KG1 (cell line): Measurements from ENCODE around the gene PLXNA1.

Experiments
- DNase-seq: peaks from one replicate; lab custom pipeline; 2025; lab: John Stamatoyannopoulos, UW

Gene PLXNA1

GRCh38 chr3:127018306-127018828, 35.5 kb downstream of the PLXNA1 start:
- DNase-seq = no peak

DNA sequence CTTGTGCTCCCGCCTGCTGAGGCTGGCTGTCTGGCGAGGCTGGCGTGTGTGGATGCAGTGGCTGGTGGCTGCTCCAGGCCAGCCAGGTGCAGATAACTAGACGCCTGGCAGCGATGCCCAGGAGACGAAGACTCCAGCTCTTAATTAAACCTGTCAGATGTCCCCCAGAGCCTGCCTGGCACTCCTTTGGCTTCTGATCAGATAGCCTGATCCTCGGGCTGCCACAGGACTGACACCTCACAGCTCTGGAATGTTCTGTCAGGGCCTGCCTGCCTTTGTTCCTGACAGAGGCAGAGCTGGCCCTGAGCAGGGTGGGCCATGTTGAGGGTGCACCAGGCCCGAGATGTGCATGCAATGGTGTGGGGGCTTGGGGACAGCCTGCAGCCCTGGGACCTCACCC, 36.5 kb downstream of the PLXNA1 start:
- DNase-seq = no peak

DNA sequence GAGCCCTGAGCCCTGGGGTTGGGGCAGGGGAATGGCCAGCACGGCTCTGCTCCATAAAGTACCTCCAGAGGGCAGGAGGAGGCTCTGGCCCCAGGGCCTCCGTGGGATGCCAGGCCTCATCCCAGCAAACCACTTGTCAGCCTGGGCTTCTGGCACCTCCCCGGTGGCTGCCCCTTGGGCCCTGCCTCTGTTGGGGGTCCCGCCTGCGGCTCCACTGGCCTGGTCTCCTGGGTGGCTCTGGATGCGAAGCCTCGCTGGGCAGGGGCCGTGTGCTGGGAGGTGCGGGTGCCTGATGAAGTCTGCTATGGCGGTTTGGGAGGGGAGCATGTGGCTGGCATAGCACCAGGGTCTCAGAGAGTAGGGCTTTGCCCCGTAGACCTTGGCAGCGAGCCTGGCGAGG, 37.6 kb downstream of the PLXNA1 start:
- no peak for DNase-seq

DNA sequence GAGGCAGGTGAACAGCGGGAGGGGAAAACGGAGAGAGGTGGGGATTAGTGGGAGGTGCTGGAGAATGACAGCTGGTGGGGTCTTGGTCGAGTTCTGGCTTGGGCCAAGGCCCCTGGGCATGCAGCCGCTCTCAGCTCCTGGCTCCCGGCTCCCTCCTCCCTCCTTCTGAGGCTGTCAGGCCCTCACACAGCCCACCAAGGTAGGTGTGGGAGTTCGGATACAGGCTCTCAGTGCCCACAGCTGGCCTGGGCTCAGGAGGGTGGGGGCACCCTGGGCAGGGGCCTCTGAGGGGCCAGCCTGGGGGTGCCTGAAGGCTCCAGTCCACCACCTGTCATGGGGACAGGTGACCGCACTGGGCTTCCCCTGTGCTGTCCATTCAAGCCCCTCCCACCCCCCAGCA, 39.9 kb downstream of the PLXNA1 start:
- no peak for DNase-seq

DNA sequence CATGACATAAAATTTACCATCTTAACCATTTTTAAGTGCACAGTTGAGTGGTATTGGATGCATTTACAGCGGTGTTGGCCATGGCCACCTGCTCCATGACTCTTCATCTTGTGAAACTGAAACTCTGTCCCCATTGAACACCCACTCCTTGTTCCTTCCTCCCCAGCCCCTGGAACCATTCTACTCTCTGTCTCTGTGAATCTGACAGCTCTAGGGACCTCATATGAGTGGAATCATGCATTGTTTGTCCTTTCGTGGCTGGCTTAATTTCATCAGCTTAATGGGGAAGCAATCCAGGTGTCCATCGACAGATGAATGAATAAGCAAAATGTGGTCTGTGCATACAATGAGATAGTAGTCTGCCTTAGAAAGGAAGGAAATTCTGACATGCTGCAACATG, 42.5 kb downstream of the PLXNA1 start:
- DNase-seq = no peak

DNA sequence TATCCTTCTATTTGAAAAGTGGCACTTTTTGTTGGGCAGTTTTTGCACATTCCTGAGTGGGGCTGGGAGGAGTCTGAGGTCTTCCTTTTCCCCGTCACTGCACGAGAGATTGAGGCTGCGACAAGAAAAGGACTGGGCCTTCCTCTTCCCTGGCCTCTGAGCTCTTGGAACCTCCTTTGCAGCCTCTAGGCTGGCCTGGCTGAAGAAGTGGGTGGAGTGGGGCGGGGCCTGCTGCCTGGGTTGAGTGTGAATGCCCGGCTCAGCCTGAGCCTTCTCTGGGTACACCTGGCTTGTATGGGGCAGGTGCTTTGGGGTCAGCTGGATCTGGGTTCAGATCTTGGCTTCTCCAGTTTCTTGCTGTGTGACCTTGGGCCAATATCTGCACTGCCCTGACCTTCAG, 43.1 kb downstream of the PLXNA1 start:
- DNase-seq = no peak

DNA sequence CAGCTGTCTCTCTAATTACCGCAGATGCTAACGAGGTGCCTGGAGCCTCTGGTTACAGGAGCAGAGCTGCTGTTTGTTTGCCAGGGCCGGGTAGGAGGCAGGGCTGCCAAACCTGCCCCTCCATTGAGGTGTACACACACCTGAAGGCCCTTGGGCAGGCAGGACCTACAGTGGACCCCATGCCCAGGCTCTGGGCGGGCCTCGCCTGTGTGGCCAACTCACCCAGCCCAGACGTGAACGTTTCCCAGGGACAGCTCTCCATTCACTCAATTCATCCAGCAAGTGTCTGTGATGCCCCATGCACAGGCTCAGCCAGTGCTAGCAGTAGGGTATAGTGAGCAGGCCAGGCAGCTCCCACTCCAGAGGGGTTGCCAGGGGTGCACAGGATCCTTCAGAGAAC, 43.7 kb downstream of the PLXNA1 start:
- DNase-seq = no peak

DNA sequence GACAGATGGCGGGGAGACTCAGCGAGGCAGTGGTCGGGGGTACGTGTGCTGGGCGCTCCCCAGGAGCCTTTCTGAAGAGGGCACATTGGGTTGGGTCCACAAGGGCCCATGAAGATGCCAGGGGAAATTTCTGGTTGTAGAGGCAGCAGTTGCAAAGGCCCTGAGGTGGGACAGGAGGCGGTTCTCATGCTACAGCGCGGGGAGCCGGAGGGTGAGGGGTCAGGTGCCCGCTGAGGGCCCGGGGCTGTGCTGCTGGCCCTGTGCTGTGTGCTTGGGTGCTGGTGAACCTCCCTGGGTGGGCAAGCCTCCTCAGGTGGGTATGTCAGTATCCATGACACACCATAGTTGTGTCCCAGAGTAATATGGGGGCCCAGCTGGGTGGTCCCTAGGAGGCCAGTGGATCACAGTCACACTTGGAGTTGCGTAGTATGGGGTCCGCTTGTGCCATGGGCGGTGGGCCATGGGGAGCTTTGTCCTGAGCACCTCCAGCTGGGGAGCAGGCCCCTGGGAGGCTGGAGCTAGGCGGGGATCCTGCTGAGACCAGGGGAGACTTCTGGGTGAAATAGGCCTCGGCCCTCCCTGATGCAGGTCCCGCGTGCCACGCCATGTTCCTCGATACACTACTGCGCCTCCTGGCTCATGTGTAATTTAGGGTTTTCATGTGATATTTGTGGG, 44.3 kb downstream of the PLXNA1 start:
- no peak for DNase-seq

- no peak for DNase-seq
Measured at GRCh38 chr3:127027811-127028548, 45.1 kb downstream of the PLXNA1 start.

DNA sequence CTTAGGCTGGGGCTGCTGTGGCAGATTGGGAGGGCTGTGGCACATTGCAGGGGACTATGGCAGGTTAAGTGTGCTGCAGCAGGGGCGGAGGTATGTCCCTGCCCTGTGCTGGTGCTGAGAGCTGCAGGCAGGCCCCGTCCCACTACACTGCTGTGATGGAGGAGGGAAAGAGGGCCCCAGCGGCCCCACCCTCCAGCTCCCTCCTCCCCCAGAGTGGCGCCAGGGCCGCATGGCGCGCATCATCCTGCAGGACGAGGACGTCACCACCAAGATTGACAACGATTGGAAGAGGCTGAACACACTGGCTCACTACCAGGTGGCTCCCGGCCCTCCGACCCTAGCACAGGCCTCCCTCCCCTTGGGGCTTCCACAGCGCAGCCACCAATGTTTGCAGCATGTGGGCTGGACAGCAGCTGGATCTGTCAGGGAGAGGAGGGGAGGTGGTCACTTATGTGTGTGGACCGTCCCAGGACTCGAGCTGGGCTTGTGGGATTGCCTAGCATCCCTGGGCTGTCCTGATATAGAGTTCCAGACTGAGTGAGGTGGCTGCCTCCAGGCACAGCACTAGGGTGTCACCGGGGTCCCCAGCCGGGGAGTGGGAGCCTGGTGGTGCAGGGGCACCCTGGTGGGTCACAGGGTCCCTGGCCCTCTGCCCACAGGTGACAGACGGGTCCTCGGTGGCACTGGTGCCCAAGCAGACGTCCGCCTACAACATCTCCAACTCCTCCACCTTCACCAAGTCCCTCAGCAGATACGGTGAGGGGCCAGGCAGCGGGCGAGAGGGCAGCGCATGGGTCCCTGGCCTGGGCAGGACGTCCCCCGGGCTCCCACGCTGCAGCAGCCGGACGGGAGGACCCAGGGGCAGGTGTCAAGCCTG, 46.1 kb downstream of the PLXNA1 start:
- no peak for DNase-seq

DNA sequence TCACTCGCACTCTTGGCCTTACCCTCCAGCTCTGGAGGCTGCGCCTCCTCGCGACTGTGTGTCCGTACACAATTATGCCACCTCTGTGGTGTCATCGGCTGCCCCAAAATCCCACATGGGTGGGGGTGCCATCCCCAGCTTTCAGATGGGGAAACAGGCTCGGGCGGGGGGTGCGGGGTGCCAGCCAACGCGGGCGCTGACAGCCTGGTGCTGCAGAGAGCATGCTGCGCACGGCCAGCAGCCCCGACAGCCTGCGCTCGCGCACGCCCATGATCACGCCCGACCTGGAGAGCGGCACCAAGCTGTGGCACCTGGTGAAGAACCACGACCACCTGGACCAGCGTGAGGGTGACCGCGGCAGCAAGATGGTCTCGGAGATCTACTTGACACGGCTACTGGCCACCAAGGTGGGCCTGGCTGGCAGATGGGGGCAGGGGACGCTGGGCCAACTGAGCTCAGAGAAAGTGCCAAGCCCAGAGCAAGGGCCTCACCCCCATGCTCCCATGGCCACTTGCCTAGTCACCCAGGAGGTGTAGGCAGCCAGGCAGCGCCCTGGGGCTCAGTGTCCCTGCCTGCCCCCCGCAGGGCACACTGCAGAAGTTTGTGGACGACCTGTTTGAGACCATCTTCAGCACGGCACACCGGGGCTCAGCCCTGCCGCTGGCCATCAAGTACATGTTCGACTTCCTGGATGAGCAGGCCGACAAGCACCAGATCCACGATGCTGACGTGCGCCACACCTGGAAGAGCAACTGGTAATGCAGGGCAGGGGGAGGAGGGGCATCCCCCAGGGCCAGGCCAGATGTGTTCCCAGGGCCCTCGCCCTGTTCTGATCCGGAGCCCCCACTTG, 47.0 kb downstream of the PLXNA1 start:
- no peak for DNase-seq

DNA sequence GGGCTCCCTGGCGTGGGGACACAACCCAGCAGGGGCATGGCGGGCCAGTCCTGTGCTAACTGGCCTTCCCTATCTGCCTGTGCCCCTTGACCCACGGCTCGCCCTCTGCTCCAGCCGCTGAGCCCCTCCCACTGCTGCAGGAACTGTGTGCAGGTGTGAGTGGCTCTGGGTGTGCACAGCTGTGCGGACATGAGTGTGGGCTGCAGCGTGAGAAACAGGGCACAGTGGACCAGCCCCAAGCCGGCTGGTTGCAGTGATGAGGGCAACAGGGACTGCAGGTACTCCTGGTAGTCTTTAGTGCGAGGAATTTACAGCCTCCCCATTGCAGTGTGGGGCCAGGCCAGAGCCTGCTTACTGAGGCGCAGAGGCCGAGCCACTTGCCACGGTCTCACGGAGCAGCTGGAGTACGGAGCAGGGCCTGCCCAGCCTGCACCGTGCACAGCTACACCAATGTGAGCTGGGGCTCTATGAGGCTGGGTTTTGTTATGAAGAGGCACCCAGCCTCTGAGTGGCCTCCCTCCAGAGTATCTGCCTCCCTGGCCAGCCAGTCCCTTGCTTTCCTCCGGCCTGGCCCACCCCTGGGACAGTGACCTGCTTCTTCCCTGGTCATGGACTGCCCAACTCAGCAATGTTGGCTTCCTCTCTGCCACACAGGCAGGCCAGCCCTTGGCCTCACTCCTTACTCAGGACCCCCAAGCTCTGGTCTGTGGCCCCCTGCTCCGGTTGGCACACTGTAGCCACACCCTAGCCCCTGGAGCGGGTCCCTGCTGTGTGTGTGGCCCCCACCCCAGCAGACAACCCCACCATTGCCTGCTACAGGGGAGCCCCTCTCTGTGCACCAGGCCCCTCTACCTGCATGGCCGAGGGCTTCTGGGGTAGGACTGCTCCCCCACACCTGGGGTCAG, 47.8 kb downstream of the PLXNA1 start:
- no peak for DNase-seq

DNA sequence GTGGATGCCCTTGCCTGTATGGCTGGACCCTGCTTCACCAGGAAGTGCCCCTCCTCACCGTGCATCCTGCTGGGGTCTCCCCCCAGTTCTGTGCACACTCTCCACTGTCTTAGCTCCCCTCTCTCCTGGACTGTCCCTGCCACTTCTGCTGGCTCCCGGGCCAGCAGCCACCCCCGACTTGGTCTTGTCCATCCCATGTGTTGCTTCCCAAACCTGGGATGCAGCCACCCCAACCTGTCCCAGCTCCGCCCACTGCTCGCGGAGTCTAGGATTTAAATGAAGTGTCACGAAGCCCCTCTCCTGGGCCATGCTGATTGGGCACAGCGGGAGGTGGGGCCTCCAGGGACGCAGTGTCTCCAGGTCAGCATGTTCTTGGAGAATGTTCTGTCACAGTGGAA, 48.5 kb downstream of the PLXNA1 start:
- DNase-seq = no peak

DNA sequence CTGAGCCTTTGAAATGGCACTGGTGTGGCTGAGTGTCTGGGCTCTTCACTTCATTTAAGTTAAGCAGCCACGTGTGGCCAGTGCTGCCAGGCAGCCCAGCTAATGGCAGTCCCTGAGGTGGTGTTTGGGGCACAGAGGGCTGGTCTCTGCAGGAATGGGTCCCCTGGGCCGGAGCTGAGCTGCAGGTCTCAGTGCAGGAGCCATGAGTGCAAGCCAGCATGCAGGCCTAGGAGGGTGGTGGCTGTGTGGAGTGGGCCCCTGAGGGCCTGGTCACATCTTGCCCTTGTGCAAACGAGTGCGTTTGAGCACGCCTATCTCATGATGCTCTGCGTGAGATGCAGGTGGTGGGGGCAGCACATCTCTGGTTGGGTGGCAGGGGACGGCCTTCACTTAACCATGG, 48.9 kb downstream of the PLXNA1 start:
- DNase-seq = no peak

GRCh38 chr3:127032296-127032990, 49.5 kb downstream of the PLXNA1 start:
- no peak for DNase-seq
